GM12878 (cell line): Measurements from ENCODE around the gene CLDN9. TPM values are rescaled to one million over a fixed set of nuclear protein-coding genes. Genes with fewer than 3 reads are reported as not detected.

ENCODE experiments used
- ATAC-seq: fragments of 200-7000 bp; cut with Tn5 transposase; 3 replicates; pipeline ENCODE4 v1.9.1; 2020; ENCODE audit warnings: mild to moderate bottlenecking, moderate library complexity
- BruUV-seq: library from RNA; stranded (reverse); fragments of 400-500 nt; replicated peaks from 2 replicates; lab custom pipeline; 2021; lab: Mats Ljungman, UMichigan
- CTCF ChIA-PET: fragments of 300-600 bp; sonication (Branson Sonifier 250); formaldehyde crosslinking; extraction: SDS; loops from one replicate; lab custom pipeline; 2021; ENCODE audit warnings: inconsistent platforms; lab: Yijun Ruan, JAX
- POLR2A ChIA-PET: fragments of 350-600 bp; formaldehyde crosslinking; extraction: SDS; loops from one replicate; lab custom pipeline; 2021; ENCODE audit warnings: inconsistent platforms; lab: Charles Lee
- RAD21 ChIA-PET: fragments of 300-600 bp; sonication (Branson Sonifier 250); formaldehyde crosslinking; loops from one replicate; lab custom pipeline; 2023; ENCODE audit warnings: antibody characterized with exemption; ENCODE audit not compliant: unreplicated experiment; lab: Charles Lee
- SMC1A ChIA-PET: fragments of 300-600 bp; sonication (Branson Sonifier 250); formaldehyde crosslinking; loops from one replicate; lab custom pipeline; 2023; ENCODE audit not compliant: unreplicated experiment, uncharacterized antibody; lab: Charles Lee
- DNase-seq: peaks from one replicate; pipeline ENCODE4 v3.0.0-alpha.2; 2011; ENCODE audit warnings: low read depth, low spot score
- FAIRE-seq: peaks from 3 replicates; lab custom pipeline; 2011; peaks lifted over from hg19 to GRCh38; lab: Jason Lieb, UNC
- H2AFZ ChIP-seq: 2 replicates; pipeline ENCODE4 v1.6.0; 2011; ENCODE audit warnings: low read depth, low read length, control low read depth; ENCODE audit not compliant: control insufficient read depth
- H3K27ac ChIP-seq: 2 replicates; pipeline ENCODE4 v1.5.1; 2011; ENCODE audit warnings: control low read depth; ENCODE audit not compliant: control insufficient read depth, insufficient read depth
- H3K27me3 ChIP-seq, 2 experiments: replicated peaks in 1 of 2; 2 replicates each; pipeline versions ENCODE4 v1.6.0 to v1.6.1; 2011; ENCODE audit warnings: low read length in 1 of 2; ENCODE audit not compliant: control insufficient read depth in 2 of 2, insufficient read depth in 2 of 2
- H3K36me3 ChIP-seq, 2 experiments: 2 replicates each; pipeline ENCODE4 v1.5.1; 2011; ENCODE audit warnings: low read length in 1 of 2; ENCODE audit not compliant: control insufficient read depth in 2 of 2, insufficient read depth in 2 of 2
- H3K4me1 ChIP-seq: 2 replicates; pipeline ENCODE4 v1.6.1; 2011; ENCODE audit warnings: mild to moderate bottlenecking, low read length, moderate library complexity, mixed read lengths; ENCODE audit not compliant: control insufficient read depth, insufficient read depth
- H3K4me2 ChIP-seq: 2 replicates; pipeline ENCODE4 v1.6.0; 2011; ENCODE audit warnings: control low read depth; ENCODE audit not compliant: control insufficient read depth, insufficient read depth
- H3K4me3 ChIP-seq: fragments of 200-600 bp; sonication (generic); 2 replicates; pipeline ENCODE4 v1.5.1; 2016
- H3K79me2 ChIP-seq: 2 replicates; pipeline ENCODE4 v1.6.0; 2011; ENCODE audit warnings: low read length; ENCODE audit not compliant: control insufficient read depth, insufficient read depth
- H3K9ac ChIP-seq: 2 replicates; pipeline ENCODE4 v1.8.0; 2011; ENCODE audit warnings: low read length, control low read depth, mixed read lengths; ENCODE audit not compliant: control insufficient read depth, insufficient read depth
- H3K9me3 ChIP-seq: replicated peaks from 3 replicates; pipeline ENCODE4 v1.5.1; 2011; ENCODE audit warnings: mild to moderate bottlenecking, low read length; ENCODE audit not compliant: control insufficient read depth, insufficient read depth
- H4K20me1 ChIP-seq: 2 replicates; pipeline ENCODE4 v1.6.0; 2011; ENCODE audit not compliant: control insufficient read depth, insufficient read depth
- ATF3 ChIP-seq: IDR thresholded peaks from 2 replicates; pipeline ENCODE4 v1.6.1; 2011; ENCODE audit warnings: low read depth, mild to moderate bottlenecking, low read length, moderate library complexity, borderline replicate concordance; ENCODE audit errors: extremely low read depth
- BCL3 ChIP-seq: IDR thresholded peaks from 2 replicates; pipeline ENCODE4 v1.6.1; 2011; ENCODE audit warnings: borderline replicate concordance, low read depth, mild to moderate bottlenecking, moderate library complexity, low read length; ENCODE audit not compliant: insufficient read depth, poor library complexity, severe bottlenecking
- CBX3 ChIP-seq: fragments of 200-600 bp; sonication (generic); IDR thresholded peaks from 2 replicates; pipeline ENCODE4 v1.6.1; 2016; ENCODE audit warnings: low read depth, borderline replicate concordance
- CREB1 ChIP-seq: IDR thresholded peaks from 2 replicates; pipeline ENCODE4 v1.6.1; 2012; ENCODE audit warnings: low read depth, mild to moderate bottlenecking, inconsistent platforms
- E4F1 ChIP-seq: fragments of 450-650 bp; IDR thresholded peaks from 2 replicates; pipeline ENCODE4 v1.6.1; 2018; ENCODE audit warnings: borderline replicate concordance, mild to moderate bottlenecking; ENCODE audit not compliant: partially characterized antibody
- EED ChIP-seq: sonication (generic); IDR thresholded peaks from 2 replicates; pipeline ENCODE4 v1.6.1; 2016; ENCODE audit warnings: antibody characterized with exemption, low read depth
- GABPA ChIP-seq: IDR thresholded peaks from 2 replicates; pipeline ENCODE4 v1.6.1; 2014; ENCODE audit warnings: antibody characterized with exemption, low read depth, mild to moderate bottlenecking, inconsistent platforms
- GATAD2B ChIP-seq: fragments of 450-650 bp; conservative IDR thresholded peaks from 2 replicates; pipeline ENCODE4 v1.6.1; 2017; ENCODE audit warnings: low read depth, mild to moderate bottlenecking, moderate library complexity
- IKZF2 ChIP-seq, 2 experiments: fragments of 450-650 bp; IDR thresholded peaks; 2 replicates each; pipeline ENCODE4 v1.6.1; 2017; ENCODE audit warnings: mild to moderate bottlenecking in 2 of 2, moderate library complexity in 2 of 2
- JUNB ChIP-seq: IDR thresholded peaks from 2 replicates; pipeline ENCODE4 v1.6.1; 2016; ENCODE audit warnings: antibody characterized with exemption, mild to moderate bottlenecking
- NR2C2 ChIP-seq: IDR thresholded peaks from 2 replicates; pipeline ENCODE4 v1.6.1; 2011; ENCODE audit warnings: borderline replicate concordance, low read depth; ENCODE audit not compliant: control insufficient read depth, insufficient read length
- TBL1XR1 ChIP-seq: IDR thresholded peaks from 2 replicates; pipeline ENCODE4 v1.6.1; 2012; ENCODE audit warnings: low read depth, low read length, improper control_type of control experiment
- TCF3 ChIP-seq: IDR thresholded peaks from 2 replicates; pipeline ENCODE4 v1.6.1; 2012; ENCODE audit warnings: low read depth, mild to moderate bottlenecking, low read length, borderline replicate concordance; ENCODE audit not compliant: insufficient read depth
- ZNF24 ChIP-seq: fragments of 450-650 bp; IDR thresholded peaks from 2 replicates; pipeline ENCODE4 v1.6.1; 2017; ENCODE audit warnings: antibody characterized with exemption, mild to moderate bottlenecking
- ZNF622 ChIP-seq: fragments of 450-650 bp; IDR thresholded peaks from 2 replicates; pipeline ENCODE4 v1.6.1; 2017; ENCODE audit warnings: mild to moderate bottlenecking, inconsistent platforms
- WGBS: methylation state at CpG from one replicate; pipeline ENCODE4 v1.1.6; 2016; ENCODE audit warnings: low lambda C conversion rate; ENCODE audit not compliant: insufficient replicate concordance, insufficient coverage; ENCODE audit errors: missing lambda C conversion rate; 5-methylcytosine and 5-hydroxymethylcytosine counted together
- in situ Hi-C: fragments of 300-500 bp; cut with MboI; formaldehyde crosslinking; loops from 9 replicates; pipeline ENCODE4 v1.14.3; 2018; ENCODE audit warnings: mixed read lengths
- intact Hi-C: fragments of 100-400 bp; cut with micrococcal nuclease; formaldehyde crosslinking; loops from one replicate; pipeline ENCODE4 v1.14.2; 2022; ENCODE audit not compliant: unreplicated experiment
- polyA plus RNA-seq, 11 experiments: library from polyadenylated mRNA; depleted of rRNA in 4 of 11; unstranded in 6 of 11; stranded (reverse) in 5 of 11; fragments of >200 nt; fragmentation: Nextera tagmentation in 4 of 11; fragmentation: Illumina TruSeq in 1 of 11; extraction: Ambion mirVana in 4 of 11; extraction: Trizol in 1 of 11; gene quantifications; 1 replicate in 1 of 11; 2 replicates in 10 of 11; pipeline versions ENCODE4 v1.2.1 to v1.2.3, GENCODE V29; 2011 to 2016; ENCODE audit warnings: inconsistent platforms in 2 of 11, missing spikeins in 2 of 11, low read depth in 1 of 11
- total RNA-seq, 4 experiments: library from RNA; depleted of rRNA in 3 of 4; stranded (reverse); fragments of >200 nt in 3 of 4; fragmentation: Illumina TruSeq in 1 of 4; extraction: Trizol in 1 of 4; gene quantifications; 2 replicates each; pipeline versions ENCODE4 v1.2.1 to v1.2.3, GENCODE V29; 2013 to 2021
- TF ChIP-seq, protein P1 (sequence below): fragments of 450-650 bp; IDR thresholded peaks from 2 replicates; pipeline ENCODE4 v1.6.1; 2017; ENCODE audit warnings: borderline replicate concordance

Gene CLDN9
- total and polyA plus RNA-seq, 10 of the 15 experiments (the other 5 are each of a cell fraction or from before 2014, with no cell fraction given) = not detected

GRCh38 chr16:2970563-2970962 lies 42.2 kb upstream of the CLDN9 start:
- FAIRE-seq (no peak), ATAC-seq (no peak), DNase-seq (no peak)
- POLR2A ChIA-PET = interaction anchor here (2.0 kb wide), 1 partner anchor 10 kb away, joined by 18 read pairs; the partner anchor contains the start of gene PKMYT1
- Histone ChIP-seq H3K4me1 (peaks cover 20% of the 10 kb centered on the region), H3K27ac (0 out of 2 replicates have a peak overlapping the region, but pooled peaks have one; percentile 78), H3K4me2 (peak overlapping the region; percentile 84), H3K9me3 (no peaks in the 10 kb centered on the region), H2AFZ (no peak overlapping the region), H3K4me3 (peak overlapping the region; percentile 91), H3K9ac (peak overlapping the region; percentile 80; the same call in 1 of the 2 replicates), H3K79me2 (peaks cover 16% of the 10 kb centered on the region), H3K27me3 (no peaks in the 10 kb centered on the region), H4K20me1 (no peaks in the 10 kb centered on the region), H3K36me3 (peaks cover 4 to 19% of the 10 kb centered on the region in 2 experiments; a peak in 3 of 4 replicates)
- RAD21 ChIA-PET = interaction anchor here (0.6 to 1.7 kb wide), 5 partner anchors 10 to 131 kb away, joined by 3 to 6 read pairs (median 3); partner anchors contain the start of gene PKMYT1
- SMC1A ChIA-PET = interaction anchor here (1.2 to 1.3 kb wide), 2 partner anchors 8 to 13 kb away, joined by 3 to 5 read pairs; no protein-coding TSS in a partner anchor
- TF ChIP-seq ATF3 = no peak
- no peak for TF ChIP-seq TCF3
- no peak for TF ChIP-seq IKZF2 (IDR thresholded peaks at IDR 0.05)
- no peak for TF ChIP-seq NR2C2
- TF ChIP-seq ZNF24 = no peak
- TF ChIP-seq BCL3 = no peak
- TF ChIP-seq CREB1 = no peak
- TF ChIP-seq GABPA = no peak
- no peak for TF ChIP-seq EED
- no peak for TF ChIP-seq ZNF622
- no peak for TF ChIP-seq GATAD2B
- TF ChIP-seq, protein P1, sequence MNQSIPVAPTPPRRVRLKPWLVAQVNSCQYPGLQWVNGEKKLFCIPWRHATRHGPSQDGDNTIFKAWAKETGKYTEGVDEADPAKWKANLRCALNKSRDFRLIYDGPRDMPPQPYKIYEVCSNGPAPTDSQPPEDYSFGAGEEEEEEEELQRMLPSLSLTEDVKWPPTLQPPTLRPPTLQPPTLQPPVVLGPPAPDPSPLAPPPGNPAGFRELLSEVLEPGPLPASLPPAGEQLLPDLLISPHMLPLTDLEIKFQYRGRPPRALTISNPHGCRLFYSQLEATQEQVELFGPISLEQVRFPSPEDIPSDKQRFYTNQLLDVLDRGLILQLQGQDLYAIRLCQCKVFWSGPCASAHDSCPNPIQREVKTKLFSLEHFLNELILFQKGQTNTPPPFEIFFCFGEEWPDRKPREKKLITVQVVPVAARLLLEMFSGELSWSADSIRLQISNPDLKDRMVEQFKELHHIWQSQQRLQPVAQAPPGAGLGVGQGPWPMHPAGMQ = no peak
- no peak for TF ChIP-seq JUNB
- no peak for TF ChIP-seq E4F1
- TF ChIP-seq CBX3 = no peak
- TF ChIP-seq TBL1XR1 = no peak
- no TSS peak for BruUV-seq
- intact Hi-C loops = no loop called here
- 36% methylated on average over 5 of the region's 6 CpGs for WGBS
- CTCF ChIA-PET = interaction anchor here (0.6 to 1.7 kb wide), 13 partner anchors 9 to 102 kb away, joined by 3 to 13 read pairs (median 4); partner anchors contain the start of gene PKMYT1
- in situ Hi-C loops = no loop called here
